ENCODE data around the gene TRAPPC4.

DNA sequence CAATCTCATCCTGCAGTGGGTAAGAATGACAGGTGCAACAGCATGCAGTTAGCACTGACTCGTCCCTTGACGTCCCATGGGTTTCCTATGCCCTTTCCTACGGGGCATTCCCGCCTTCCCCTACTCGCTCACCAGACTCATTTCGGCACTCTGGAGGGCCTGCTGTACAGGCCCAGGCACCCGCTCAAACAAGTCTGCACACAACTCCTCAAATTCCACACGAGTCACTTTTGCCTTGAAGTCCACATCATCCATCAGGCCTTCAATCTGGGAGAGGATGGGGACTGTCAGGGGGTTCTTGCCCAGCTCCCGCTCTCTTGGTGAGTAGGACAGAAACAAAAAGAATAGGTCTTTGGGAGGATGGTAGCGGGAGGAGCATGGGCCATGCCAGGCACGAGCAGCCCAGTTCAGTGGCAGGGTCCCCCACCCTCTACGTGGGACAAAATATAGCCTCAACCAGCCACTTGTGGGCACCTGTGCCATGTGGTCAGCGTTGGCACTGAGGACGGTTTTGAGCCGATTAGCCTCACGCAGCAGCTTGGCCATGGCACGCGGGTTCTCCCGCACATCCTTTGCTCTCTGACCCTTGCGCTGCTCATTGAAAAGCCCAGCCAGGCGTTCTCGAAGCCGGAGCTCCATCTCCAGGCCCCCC is 33.7 kb downstream of the TRAPPC4 start:
- TF ChIP-seq, protein P1, sequence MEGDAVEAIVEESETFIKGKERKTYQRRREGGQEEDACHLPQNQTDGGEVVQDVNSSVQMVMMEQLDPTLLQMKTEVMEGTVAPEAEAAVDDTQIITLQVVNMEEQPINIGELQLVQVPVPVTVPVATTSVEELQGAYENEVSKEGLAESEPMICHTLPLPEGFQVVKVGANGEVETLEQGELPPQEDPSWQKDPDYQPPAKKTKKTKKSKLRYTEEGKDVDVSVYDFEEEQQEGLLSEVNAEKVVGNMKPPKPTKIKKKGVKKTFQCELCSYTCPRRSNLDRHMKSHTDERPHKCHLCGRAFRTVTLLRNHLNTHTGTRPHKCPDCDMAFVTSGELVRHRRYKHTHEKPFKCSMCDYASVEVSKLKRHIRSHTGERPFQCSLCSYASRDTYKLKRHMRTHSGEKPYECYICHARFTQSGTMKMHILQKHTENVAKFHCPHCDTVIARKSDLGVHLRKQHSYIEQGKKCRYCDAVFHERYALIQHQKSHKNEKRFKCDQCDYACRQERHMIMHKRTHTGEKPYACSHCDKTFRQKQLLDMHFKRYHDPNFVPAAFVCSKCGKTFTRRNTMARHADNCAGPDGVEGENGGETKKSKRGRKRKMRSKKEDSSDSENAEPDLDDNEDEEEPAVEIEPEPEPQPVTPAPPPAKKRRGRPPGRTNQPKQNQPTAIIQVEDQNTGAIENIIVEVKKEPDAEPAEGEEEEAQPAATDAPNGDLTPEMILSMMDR (IDR thresholded peaks at IDR 0.05), result no peak
- no peak for TF ChIP-seq POLR2A (IDR thresholded peaks at IDR 0.05)

Measured in testis (tissue), 2 donors.